HEK293 (cell line): ENCODE results near the gene MRPL18.

Source experiments
- CTCF ChIA-PET: fragments of 350-600 bp; formaldehyde crosslinking; extraction: SDS; loops from one replicate; lab custom pipeline; 2021; ENCODE audit warnings: antibody characterized with exemption; lab: Yijun Ruan, JAX
- POLR2A ChIA-PET: fragments of 300-600 bp; formaldehyde crosslinking; extraction: SDS; loops from one replicate; lab custom pipeline; 2020; ENCODE audit warnings: antibody characterized with exemption, inconsistent platforms; lab: Yijun Ruan, JAX
- H3K27ac ChIP-seq: fragments of 200-500 bp; sonication (Bioruptor generic); 2 replicates; pipeline ENCODE4 v1.5.1; 2014; ENCODE audit warnings: low read depth, low read length, control low read depth, inconsistent platforms; ENCODE audit errors: extremely low read depth
- H3K36me3 ChIP-seq, 2 experiments: fragments of 200-500 bp in 1 of 2; sonication (Bioruptor generic) in 1 of 2; 1 replicate in 1 of 2; 2 replicates in 1 of 2; pipeline ENCODE4 v1.5.1; 2014 to 2017; ENCODE audit warnings: inconsistent platforms in 2 of 2, low read length in 2 of 2; ENCODE audit not compliant: control insufficient read depth in 2 of 2, insufficient read depth in 1 of 2
- H3K4me1 ChIP-seq: fragments of 200-500 bp; sonication (Bioruptor generic); 2 replicates; pipeline ENCODE4 v1.5.1; 2014; ENCODE audit warnings: mild to moderate bottlenecking, low read length, inconsistent platforms; ENCODE audit not compliant: control insufficient read depth, insufficient read depth
- H3K4me3 ChIP-seq: 2 replicates; pipeline ENCODE4 v1.5.1; 2011; ENCODE audit warnings: low read depth, mild to moderate bottlenecking, control low read depth, low read length, moderate library complexity
- H3K9me3 ChIP-seq: fragments of 200-500 bp; sonication (Bioruptor generic); 2 replicates; pipeline ENCODE4 v1.5.1; 2014; ENCODE audit warnings: low read depth, low read length, inconsistent platforms; ENCODE audit not compliant: control insufficient read depth, insufficient read depth
- CTCF ChIP-seq: fragments of 450-650 bp; formaldehyde crosslinking; IDR thresholded peaks from 2 replicates; pipeline ENCODE4 v1.5.1; 2016; ENCODE audit warnings: missing biosample characterization, missing genetic modification characterization
- GLIS2 ChIP-seq: fragments of 450-650 bp; formaldehyde crosslinking; IDR thresholded peaks from 2 replicates; pipeline ENCODE4 v1.5.1; 2016; ENCODE audit warnings: missing biosample characterization, missing genetic modification characterization
- HOXD13 ChIP-seq: sonication (generic); formaldehyde crosslinking; IDR thresholded peaks from 2 replicates; pipeline ENCODE4 v1.8.0; 2022; ENCODE audit warnings: missing genetic modification reagents, borderline replicate concordance
- KLF16 ChIP-seq: fragments of 450-650 bp; formaldehyde crosslinking; IDR thresholded peaks from 2 replicates; pipeline ENCODE4 v1.5.1; 2017; ENCODE audit warnings: missing biosample characterization, missing genetic modification characterization
- KLF17 ChIP-seq: fragments of 450-650 bp; formaldehyde crosslinking; IDR thresholded peaks from 2 replicates; pipeline ENCODE4 v1.5.1; 2016; ENCODE audit warnings: missing biosample characterization, missing genetic modification characterization
- OVOL3 ChIP-seq: fragments of 450-650 bp; formaldehyde crosslinking; IDR thresholded peaks from 2 replicates; pipeline ENCODE4 v1.5.1; 2016; ENCODE audit warnings: missing biosample characterization, missing genetic modification characterization
- RBAK ChIP-seq: fragments of 450-650 bp; formaldehyde crosslinking; IDR thresholded peaks from 2 replicates; pipeline ENCODE4 v1.5.1; 2016; ENCODE audit warnings: missing biosample characterization, missing genetic modification characterization
- SALL2 ChIP-seq: fragments of 450-650 bp; formaldehyde crosslinking; IDR thresholded peaks from 2 replicates; pipeline ENCODE4 v1.5.0; 2017; ENCODE audit warnings: missing biosample characterization, mild to moderate bottlenecking, missing genetic modification characterization, borderline replicate concordance
- WT1 ChIP-seq: fragments of 450-650 bp; formaldehyde crosslinking; IDR thresholded peaks from 2 replicates; pipeline ENCODE4 v1.5.1; 2016; ENCODE audit warnings: missing biosample characterization, missing genetic modification characterization
- YY2 ChIP-seq: fragments of 450-650 bp; formaldehyde crosslinking; IDR thresholded peaks from 2 replicates; pipeline ENCODE4 v1.5.1; 2016; ENCODE audit warnings: missing biosample characterization, missing genetic modification characterization
- ZBTB21 ChIP-seq: fragments of 450-650 bp; formaldehyde crosslinking; IDR thresholded peaks from 2 replicates; pipeline ENCODE4 v1.5.1; 2017; ENCODE audit warnings: missing biosample characterization, missing genetic modification characterization
- ZBTB48 ChIP-seq: fragments of 450-650 bp; formaldehyde crosslinking; IDR thresholded peaks from 2 replicates; pipeline ENCODE4 v1.5.1; 2016; ENCODE audit warnings: missing biosample characterization, missing genetic modification characterization
- ZBTB6 ChIP-seq: fragments of 450-650 bp; formaldehyde crosslinking; IDR thresholded peaks from 2 replicates; pipeline ENCODE4 v1.5.1; 2017; ENCODE audit warnings: missing biosample characterization, missing genetic modification characterization
- ZBTB8A ChIP-seq: fragments of 450-650 bp; formaldehyde crosslinking; IDR thresholded peaks from 2 replicates; pipeline ENCODE4 v1.5.1; 2016; ENCODE audit warnings: missing biosample characterization, missing genetic modification characterization
- ZNF155 ChIP-seq: fragments of 450-650 bp; formaldehyde crosslinking; IDR thresholded peaks from 2 replicates; pipeline ENCODE4 v1.5.1; 2016; ENCODE audit warnings: missing biosample characterization, missing genetic modification characterization
- ZNF239 ChIP-seq: fragments of 450-650 bp; formaldehyde crosslinking; IDR thresholded peaks from 2 replicates; pipeline ENCODE4 v1.5.1; 2016; ENCODE audit warnings: missing biosample characterization, missing genetic modification characterization
- ZNF26 ChIP-seq: fragments of 450-650 bp; formaldehyde crosslinking; IDR thresholded peaks from 2 replicates; pipeline ENCODE4 v1.5.1; 2016; ENCODE audit warnings: missing biosample characterization, missing genetic modification characterization
- ZNF335 ChIP-seq: fragments of 450-650 bp; formaldehyde crosslinking; conservative IDR thresholded peaks from 2 replicates; pipeline ENCODE4 v1.5.1; 2016; ENCODE audit warnings: missing biosample characterization, missing genetic modification characterization
- ZNF558 ChIP-seq: fragments of 450-650 bp; formaldehyde crosslinking; IDR thresholded peaks from 2 replicates; pipeline ENCODE4 v1.5.1; 2016; ENCODE audit warnings: missing biosample characterization, missing genetic modification characterization
- ZNF701 ChIP-seq: fragments of 450-650 bp; formaldehyde crosslinking; IDR thresholded peaks from 2 replicates; pipeline ENCODE4 v1.5.1; 2016; ENCODE audit warnings: missing biosample characterization, missing genetic modification characterization
- ZNF704 ChIP-seq: fragments of 450-650 bp; formaldehyde crosslinking; IDR thresholded peaks from 2 replicates; pipeline ENCODE4 v1.5.1; 2016; ENCODE audit warnings: missing biosample characterization, missing genetic modification characterization
- ZNF776 ChIP-seq: fragments of 450-650 bp; formaldehyde crosslinking; IDR thresholded peaks from 2 replicates; pipeline ENCODE4 v1.5.0; 2017; ENCODE audit warnings: missing biosample characterization, missing genetic modification characterization, borderline replicate concordance
- ZNF777 ChIP-seq: fragments of 450-650 bp; formaldehyde crosslinking; IDR thresholded peaks from 2 replicates; pipeline ENCODE4 v1.5.1; 2017; ENCODE audit warnings: missing biosample characterization, missing genetic modification characterization, borderline replicate concordance
- ZSCAN16 ChIP-seq: fragments of 450-650 bp; formaldehyde crosslinking; IDR thresholded peaks from 2 replicates; pipeline ENCODE4 v1.5.1; 2016; ENCODE audit warnings: missing biosample characterization, missing genetic modification characterization
- ZSCAN18 ChIP-seq: fragments of 450-650 bp; formaldehyde crosslinking; IDR thresholded peaks from 2 replicates; pipeline ENCODE4 v1.5.1; 2016; ENCODE audit warnings: missing biosample characterization, missing genetic modification characterization
- ZSCAN4 ChIP-seq: fragments of 450-650 bp; formaldehyde crosslinking; IDR thresholded peaks from 2 replicates; pipeline ENCODE4 v1.5.1; 2017; ENCODE audit warnings: missing biosample characterization, missing genetic modification characterization
- ZXDB ChIP-seq: fragments of 450-650 bp; formaldehyde crosslinking; IDR thresholded peaks from 2 replicates; pipeline ENCODE4 v1.5.1; 2016; ENCODE audit warnings: missing biosample characterization, missing genetic modification characterization

The MRPL18 gene

GRCh38 chr6:159790149-159790955, at the start of gene MRPL18:
Gene MRPL18, plus strand, starts transcription at chr6:159790467. Its CDS starts 121 bp downstream, at chr6:159790588.
- POLR2A ChIA-PET: interaction anchor here (0.9 to 4.2 kb wide), 30 partner anchors 8 to 510 kb away, joined by 3 to 115 read pairs (median 7); partner anchors contain the start of genes ACAT2, PNLDC1, SOD2 and WTAP
- TF ChIP-seq ZNF239 (tag by site-specific recombination): no peak
- TF ChIP-seq ZSCAN18 (tag by site-specific recombination): peak; percentile 57; the same call in 1 of the 2 replicates
- TF ChIP-seq ZNF155 (tag by site-specific recombination): no peak
- TF ChIP-seq ZNF335: peak; percentile 43; the same call in 1 of the 2 replicates
- 0 out of 2 replicates have a peak, but pooled peaks have one; percentile 9 for TF ChIP-seq ZNF558 (tag by site-specific recombination)
- peak; percentile 44; the same call in 1 of the 2 replicates for TF ChIP-seq ZSCAN4
- TF ChIP-seq ZSCAN16: no peak
- TF ChIP-seq ZXDB: peak; percentile 61
- no peak for TF ChIP-seq ZBTB21 (tag by site-specific recombination)
- no peak for TF ChIP-seq KLF16 (tag by site-specific recombination)
- TF ChIP-seq ZNF776: no peak
- TF ChIP-seq KLF17: 0 out of 2 replicates have a peak, but pooled peaks have one; percentile 41
- TF ChIP-seq ZNF704 (tag by site-specific recombination): no peak
- no peak for TF ChIP-seq OVOL3 (tag by site-specific recombination)
- no peak for TF ChIP-seq CTCF
- no peak for TF ChIP-seq ZNF26 (tag by site-specific recombination)
- no peak for TF ChIP-seq RBAK (tag by site-specific recombination)
- TF ChIP-seq HOXD13: peak; percentile 24; the same call in 1 of the 2 replicates
- TF ChIP-seq GLIS2 (tag by site-specific recombination): 0 out of 2 replicates have a peak, but pooled peaks have one; percentile 19
- TF ChIP-seq ZBTB8A (tag by site-specific recombination): peak; percentile 44; the same call in 1 of the 2 replicates
- no peak for TF ChIP-seq WT1 (tag by site-specific recombination)
- no peak for TF ChIP-seq SALL2 (tag by site-specific recombination)
- TF ChIP-seq ZBTB48 (tag by site-specific recombination): peak; percentile 89
- TF ChIP-seq ZNF777 (tag by site-specific recombination): no peak
- TF ChIP-seq ZNF701: no peak
- no peak for TF ChIP-seq ZBTB6 (tag by site-specific recombination)
- TF ChIP-seq YY2 (tag by site-specific recombination): no peak

More at GRCh38 chr6:159790149-159790955, at the start of gene MRPL18:
- peak within 1 kb of the TSS; percentile 66 for H3K27ac ChIP-seq
- H3K4me1 ChIP-seq: peaks cover 8% of the 10 kb centered on the region
- CTCF ChIA-PET: interaction anchor here (0.7 to 2.1 kb wide), 9 partner anchors 26 to 1730 kb away, joined by 3 to 10 read pairs (median 4); no protein-coding TSS in a partner anchor
- H3K9me3 ChIP-seq: no peaks in the 10 kb centered on the region
- peaks cover 30 to 71% of the 10 kb centered on the region in 2 experiments for H3K36me3 ChIP-seq
- H3K4me3 ChIP-seq: peak within 1 kb of the TSS; percentile 98
